HT1080 (cell line): ENCODE results near the gene SLC6A7. TPM values are rescaled to one million over a fixed set of nuclear protein-coding genes. Genes with fewer than 3 reads are reported as not detected.

Experiments
- DNase-seq: peaks from one replicate; pipeline ENCODE4 v3.0.0-alpha.2; 2015; ENCODE audit warnings: low read depth
- total RNA-seq: library from RNA; depleted of rRNA; stranded (reverse); fragments of >200 nt; shearing (Covaris generic); gene quantifications from 2 replicates; pipeline ENCODE4 v1.2.3, GENCODE V29; 2014

Gene SLC6A7
- total RNA-seq, 1 experiment from 2014 or later = not detected

DNA sequence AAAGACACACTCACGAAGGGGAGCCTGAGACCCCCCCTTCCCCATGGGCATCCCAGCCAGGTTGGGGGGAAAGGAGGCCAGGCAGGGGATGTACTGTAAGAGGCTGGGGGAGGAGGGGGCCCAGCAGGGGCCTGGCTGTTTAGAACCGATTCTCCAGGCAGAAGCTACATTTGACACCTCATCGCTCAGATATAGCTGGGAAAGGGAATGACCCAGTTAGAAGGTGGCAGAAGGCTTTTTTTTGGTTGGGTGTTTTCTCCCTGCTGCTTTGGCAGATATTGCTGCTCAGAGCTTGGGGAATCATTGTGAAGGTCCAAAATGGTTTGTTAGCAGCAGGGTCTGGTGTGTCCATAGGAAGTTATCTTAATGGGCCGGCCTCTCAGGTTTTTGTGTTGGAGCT, 17.3 kb upstream of the SLC6A7 start:
- DNase-seq = no peak

DNA sequence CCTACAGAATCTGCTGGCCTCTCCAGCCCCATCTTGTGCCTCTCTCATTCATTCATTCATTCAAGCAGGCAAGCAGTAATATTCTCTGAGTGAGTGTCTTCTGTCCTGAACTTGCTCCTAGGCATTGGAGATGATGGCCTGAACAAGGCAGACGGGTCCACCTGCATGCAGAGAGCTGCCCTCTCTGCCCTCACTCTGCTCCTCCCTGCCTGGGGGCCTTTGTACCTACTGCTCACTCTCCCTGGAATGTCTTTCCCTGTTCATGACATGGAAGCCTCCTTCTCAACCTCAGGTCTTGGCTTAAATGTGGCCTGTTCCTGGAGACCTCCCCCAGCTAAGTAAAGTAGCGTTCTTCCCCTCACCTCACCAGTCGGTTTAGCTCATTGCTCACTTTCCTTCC, 16.7 kb upstream of the SLC6A7 start:
- DNase-seq = no peak

DNA sequence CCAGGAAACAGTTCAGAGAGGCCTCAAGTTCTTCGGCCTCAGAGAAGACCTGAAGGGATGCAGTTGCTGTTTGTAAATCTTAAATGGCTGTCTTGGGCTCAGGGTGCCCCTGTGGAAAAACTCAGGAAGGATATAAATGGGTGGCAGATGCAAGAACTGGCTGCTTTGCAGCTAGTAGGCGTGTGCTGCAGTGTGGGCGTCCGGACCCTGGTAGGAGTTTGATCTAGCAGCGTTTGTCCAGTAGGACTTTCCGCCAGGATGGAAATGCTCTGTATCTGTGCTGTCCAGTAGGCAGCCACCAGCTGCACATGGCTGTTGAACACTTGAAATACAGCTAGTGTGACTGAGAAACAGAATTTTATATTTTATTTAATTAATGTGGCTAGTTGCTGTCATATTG, 15.6 kb upstream of the SLC6A7 start:
- DNase-seq = no peak

DNA sequence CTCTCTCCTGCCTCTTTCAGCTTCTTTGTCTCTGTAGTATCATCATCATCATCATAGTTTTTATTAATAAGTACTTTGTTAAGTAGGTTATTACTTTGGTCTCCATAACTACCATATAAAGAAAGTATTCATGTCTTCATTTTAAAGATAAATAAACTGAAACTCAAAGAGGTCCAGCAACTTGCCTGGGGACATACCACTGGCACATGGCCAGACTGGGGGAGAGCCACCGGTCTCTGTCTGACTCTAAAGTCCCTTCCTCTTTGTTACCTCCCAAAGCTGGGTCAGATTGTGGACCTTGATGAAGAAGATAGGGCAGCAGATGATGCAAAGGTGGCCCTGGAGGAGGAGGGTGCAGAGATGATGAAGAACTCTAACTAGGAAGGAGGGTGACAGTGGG, 14.8 kb upstream of the SLC6A7 start:
- no peak for DNase-seq

DNA sequence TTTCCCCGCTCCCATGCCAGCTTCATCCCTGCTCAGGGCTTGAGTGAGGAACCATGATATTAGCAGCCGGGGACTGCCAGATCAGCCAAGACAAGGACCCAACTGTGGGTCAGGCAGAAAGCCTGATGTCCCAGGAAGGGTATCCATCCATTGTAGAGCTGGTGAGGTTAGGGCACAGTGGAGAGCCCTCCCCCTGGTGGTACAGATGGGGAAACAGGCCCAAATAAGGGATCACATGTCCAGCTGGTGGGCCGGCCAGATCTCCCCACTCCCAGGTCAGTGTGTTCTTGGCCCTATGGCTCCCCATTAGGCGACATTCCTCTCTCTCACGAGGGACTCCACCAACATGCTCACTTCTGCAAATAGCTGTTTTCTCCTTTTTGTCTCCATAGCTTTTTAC, 14.3 kb upstream of the SLC6A7 start:
- peak; percentile 48 for DNase-seq

DNA sequence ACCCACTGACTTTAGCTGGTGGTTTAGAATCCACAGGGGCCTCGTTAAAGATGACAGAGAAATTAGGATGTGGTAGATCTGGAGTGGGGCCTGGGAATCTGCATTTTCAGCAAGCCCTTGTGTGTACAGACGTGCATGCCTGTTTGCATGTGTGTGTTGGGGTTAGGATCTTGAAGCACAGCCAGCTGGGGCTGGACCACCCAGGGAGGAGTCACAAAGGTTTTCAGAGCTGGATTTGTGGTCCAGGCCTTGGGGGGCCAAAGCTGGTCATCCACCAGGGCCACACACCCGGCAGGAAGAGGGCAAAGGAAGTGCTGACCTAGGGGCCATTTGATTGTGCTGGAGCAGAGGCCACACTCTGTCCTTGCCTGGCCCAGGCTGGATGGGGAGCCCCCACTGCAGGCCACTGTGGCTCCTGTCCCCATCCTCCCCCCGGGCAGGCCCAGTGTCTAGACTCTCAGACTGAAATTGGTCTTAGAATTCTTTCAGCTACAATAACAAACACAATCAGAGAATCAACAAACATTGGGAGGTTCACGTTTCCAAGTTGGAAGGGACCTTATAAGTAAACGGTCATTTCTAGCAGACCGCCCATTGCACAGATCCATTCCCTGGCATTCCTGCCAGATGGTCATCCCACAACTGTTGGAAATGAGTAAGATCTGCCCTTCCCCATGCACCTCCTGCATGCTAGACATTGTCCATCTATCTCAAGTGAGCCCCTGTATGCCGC, 13.0 kb upstream of the SLC6A7 start:
- DNase-seq = no peak

DNA sequence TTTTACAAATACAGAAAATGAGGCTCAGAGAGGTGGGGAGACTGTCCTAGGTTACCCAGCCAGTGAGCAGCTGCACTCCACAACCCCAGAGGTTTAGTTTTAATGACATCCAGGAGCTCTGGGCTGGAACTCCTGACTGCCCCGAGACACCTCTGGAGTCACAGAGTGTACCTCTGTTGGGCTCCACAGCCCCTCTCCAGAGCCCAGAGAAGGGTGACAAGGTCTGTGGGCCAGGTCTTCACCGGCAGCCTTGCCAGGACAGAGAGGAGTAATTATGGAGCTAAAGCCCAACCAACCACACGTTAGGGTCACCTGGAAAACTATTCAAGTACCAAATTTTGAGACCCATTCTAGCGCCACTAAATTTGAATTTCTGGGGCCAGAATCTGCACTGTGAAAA, 12.1 kb upstream of the SLC6A7 start:
- DNase-seq = no peak

DNA sequence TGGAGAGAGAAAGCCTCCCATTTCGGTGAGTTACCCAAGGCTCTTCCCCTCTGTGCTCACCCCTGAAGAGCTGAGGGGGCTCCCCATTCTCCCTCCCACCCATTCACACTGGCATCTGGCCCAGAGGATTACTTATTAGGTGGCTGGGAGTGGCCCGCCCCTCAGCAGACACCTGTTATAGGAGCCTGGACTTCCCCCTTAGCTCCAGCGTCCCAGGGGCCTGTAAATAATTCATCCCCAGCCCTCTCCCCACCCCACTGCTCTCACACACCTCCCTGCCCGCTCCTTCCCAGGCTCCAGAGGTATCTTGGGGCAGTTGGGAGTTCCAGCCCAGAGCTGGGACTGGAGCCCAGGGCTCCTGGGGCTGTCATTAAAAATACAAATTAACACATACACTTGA, 11.6 kb upstream of the SLC6A7 start:
- DNase-seq = no peak

DNA sequence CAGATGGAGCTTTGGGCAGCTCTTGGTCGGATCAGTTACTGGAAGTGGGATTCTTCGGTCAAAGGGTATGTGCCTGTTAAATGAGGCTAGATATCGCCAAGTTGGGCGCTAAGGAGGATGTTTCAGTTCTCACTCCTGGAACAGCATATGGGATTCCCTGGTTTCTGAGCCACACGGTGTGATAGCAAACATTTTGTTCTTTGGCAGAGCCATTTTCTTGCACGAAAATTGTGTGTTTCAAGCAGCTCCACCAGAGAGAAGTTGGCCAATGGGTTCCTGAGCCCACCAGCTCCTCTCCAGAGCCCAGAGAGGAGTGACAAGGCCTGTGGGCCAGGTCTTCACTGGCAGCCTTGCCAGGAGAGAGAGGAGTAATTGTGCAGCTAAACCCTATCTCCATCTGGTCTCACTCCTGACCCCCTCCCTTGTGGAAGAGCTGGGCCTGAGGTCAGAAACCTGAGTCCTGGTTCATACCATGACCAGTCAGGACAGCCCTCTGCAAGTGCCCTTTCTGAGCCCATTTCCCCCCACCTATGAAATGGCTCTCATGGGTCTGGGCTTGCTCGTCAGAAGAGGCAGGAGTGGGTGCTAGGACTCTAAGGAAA, 10.7 kb upstream of the SLC6A7 start:
- DNase-seq = no peak

DNA sequence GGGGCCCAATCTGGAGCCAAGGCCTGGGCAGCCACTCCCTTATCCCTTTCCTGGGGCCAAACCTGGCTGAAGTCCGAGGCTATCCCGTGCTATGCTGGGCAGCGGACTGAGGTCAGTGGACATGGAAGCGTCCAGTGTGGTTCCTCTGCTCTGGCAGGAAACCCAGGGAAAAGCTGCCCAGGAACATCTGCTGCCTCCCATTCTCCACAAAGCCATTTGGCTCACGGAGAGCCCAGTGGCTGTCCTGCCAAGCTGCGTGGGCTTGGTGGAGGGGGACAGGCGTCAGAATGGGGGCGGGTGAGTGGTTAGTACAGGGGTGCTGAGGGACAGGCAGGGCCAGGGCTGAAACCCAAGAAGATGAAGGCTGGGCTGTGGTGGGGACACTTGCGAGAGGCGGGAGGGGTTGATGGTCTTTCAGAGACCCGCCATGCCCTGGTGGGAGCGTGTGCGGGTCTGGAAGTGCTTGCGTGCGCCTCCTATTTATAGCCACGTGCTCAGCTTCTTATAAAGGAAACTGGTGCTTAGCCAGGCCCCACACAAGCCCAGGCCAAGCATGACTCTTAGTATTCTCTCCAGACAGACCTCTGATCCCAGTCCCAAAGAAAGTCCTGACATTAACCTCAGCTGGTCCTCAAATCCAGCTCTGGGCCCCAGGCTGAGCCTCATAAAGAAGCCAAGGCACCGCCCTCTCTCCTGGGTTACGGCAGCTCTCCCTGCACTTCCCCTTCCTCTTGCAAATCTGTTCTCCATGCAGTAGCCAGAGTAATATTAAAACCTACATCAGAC, 9.4 kb upstream of the SLC6A7 start:
- DNase-seq = no peak

DNA sequence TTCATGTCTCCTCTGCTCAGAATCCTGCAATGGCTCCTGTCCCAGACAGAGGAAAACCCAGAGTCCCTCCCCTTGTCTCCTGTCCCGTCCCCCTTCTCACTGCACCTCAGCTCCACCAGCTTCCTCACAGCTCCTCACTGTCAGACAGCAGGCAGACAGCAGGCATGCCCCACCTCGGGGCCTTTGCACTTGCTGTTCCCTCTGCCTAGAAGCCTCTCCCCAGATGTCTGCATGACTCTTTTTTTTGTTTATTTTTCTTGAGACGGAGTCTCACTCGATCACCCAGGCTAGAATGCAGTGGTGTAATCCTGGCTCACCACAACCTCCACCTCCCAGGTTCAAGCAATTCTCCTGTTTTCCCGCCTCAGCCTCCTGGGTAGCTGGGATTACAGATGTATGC, 8.8 kb upstream of the SLC6A7 start:
- peak; percentile 50 for DNase-seq

DNA sequence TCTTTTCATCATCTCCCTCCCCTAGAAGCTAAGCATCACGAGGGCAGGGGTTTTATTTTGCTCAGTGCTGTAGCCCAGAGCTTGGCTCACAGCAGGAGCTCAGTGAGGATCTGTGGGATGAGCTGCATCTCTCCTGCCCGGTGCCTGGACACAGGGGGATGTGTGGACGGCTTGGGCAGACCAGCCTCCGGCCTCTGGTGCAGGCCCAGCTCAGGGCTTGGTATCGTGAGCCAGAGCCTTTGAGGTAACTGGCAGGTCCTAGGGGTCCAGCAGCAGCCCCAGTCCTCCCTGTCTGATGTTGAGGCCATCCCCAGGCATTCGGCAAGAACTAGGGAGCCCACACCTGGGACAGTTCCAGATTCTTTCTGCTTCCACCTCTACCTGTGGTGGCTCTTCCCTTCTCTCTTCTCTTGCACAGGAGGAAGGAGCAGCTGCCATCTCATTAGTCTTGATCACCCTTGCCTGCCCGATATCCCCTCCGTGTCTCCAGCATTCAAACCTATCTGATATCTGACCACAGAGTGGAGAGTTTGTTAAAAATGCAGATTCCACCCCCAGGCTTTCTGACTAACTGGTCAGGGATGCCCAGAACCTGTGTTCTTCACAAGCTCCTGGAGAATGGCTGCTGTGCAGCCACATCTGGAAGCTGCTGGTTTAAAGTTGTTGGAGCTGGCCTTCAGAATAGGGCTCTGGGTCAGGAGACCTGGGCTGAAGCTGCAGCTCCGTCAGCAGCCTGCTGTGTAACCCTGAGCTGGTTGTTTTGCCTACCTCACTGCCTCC, 7.9 kb upstream of the SLC6A7 start:
- no peak for DNase-seq

DNA sequence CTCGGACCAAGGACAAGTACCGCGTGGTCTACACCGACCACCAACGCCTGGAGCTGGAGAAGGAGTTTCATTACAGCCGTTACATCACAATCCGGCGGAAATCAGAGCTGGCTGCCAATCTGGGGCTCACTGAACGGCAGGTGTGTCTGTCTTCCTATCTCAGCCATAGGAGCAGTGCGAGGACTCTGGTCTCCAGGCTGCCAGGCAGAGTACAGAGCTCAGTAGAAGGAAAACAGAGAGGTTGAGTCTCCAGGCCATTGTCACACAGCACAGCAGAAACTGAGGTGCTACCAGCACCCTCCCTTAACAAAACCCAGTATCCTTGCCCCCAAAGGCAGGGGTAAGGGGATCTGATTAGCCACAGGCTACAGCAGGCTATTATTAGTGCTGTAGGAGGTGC, 7.1 kb upstream of the SLC6A7 start:
- DNase-seq = no peak

DNA sequence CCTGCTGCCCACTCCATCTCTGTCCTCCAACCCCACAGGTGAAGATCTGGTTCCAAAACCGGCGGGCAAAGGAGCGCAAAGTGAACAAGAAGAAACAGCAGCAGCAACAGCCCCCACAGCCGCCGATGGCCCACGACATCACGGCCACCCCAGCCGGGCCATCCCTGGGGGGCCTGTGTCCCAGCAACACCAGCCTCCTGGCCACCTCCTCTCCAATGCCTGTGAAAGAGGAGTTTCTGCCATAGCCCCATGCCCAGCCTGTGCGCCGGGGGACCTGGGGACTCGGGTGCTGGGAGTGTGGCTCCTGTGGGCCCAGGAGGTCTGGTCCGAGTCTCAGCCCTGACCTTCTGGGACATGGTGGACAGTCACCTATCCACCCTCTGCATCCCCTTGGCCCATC, 6.4 kb upstream of the SLC6A7 start:
- no peak for DNase-seq

DNA sequence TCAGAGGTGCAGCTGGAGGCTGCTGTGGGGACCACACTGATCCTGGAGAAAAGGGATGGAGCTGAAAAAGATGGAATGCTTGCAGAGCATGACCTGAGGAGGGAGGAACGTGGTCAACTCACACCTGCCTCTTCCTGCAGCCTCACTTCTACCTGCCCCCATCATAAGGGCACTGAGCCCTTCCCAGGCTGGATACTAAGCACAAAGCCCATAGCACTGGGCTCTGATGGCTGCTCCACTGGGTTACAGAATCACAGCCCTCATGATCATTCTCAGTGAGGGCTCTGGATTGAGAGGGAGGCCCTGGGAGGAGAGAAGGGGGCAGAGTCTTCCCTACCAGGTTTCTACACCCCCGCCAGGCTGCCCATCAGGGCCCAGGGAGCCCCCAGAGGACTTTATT, 5.9 kb upstream of the SLC6A7 start:
- no peak for DNase-seq

DNA sequence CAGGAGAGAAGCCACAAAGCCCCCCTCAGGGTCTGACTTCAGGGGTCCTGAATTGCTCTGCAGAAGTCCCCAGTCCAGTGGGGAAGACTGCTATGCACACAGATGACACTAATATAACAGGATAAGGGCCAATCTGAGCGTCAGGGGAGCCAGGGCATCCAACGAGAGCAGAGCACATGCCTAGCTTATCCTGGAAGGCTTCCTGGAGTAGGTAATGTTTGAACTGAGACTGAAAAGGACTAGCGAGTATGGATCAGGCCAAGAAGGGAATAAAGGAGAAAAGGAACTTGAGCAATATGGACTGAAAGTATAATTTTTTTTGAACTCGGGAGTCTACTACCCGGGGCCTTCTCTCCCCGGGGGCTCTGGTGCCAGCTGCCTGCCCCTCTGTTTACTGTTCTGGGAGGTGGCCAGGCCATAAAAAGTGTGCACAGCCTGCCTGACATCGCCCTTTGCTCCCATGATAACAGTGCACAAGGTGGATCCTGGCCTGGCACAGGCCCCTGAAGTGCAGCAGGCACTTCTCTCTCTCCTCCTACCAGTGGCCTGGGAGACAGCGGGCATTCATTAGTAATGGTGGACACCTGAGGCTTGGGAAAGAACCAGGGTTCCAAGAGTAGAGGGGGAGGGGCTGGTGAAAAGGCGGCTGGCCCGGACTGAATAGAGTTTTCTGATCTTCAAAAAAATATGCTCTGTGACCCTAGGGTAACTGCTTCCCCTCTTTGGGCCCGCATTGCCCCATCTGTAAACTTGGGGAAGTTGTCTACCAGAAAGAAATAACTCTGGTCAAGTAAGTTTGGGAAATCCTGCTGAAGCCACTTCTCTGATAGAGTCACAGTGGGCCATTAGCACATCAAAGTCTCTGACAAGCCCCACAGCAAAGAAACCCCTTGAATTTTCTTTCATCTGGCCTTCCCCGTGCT, 4.6 kb upstream of the SLC6A7 start:
- DNase-seq = no peak

DNA sequence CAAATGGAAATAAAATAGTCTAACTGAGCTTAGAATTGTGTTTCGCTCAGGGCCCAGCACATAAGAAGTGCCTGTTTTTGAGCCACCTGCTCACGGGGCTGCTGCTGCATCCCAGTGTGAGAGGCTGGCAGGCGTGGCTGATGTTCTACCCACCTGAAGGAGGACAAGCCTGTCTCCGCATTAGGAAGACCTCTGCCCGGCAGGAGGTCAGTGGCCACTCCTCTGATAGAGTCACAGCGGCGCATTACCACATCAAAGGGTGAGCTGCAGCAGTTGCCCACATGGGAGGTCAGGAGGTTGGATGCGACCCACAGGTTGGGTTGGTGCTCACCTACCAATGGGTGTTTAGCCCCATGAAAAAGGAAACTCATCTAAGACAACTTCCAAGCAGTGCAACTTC, 3.7 kb upstream of the SLC6A7 start:
- no peak for DNase-seq

DNA sequence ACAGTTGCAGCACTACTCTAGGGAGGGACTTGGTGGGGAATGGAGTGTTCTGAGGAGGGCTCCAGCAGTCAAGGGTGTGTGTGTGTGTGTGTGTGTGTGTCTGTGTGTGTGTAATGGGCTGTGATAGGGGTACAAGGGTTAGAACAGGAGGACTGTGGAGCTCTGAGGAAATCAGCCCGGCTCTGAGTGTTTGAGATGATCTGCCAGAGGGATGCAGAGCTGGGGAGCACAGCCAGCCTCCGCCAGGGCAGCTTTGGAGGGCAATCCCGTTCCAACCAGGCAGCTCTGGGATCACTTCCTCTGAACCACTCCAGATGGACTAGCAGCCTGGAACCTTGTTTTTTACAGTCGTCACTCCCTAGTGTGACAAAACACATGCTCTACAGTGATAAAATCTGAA, 3.0 kb upstream of the SLC6A7 start:
- DNase-seq = no peak

DNA sequence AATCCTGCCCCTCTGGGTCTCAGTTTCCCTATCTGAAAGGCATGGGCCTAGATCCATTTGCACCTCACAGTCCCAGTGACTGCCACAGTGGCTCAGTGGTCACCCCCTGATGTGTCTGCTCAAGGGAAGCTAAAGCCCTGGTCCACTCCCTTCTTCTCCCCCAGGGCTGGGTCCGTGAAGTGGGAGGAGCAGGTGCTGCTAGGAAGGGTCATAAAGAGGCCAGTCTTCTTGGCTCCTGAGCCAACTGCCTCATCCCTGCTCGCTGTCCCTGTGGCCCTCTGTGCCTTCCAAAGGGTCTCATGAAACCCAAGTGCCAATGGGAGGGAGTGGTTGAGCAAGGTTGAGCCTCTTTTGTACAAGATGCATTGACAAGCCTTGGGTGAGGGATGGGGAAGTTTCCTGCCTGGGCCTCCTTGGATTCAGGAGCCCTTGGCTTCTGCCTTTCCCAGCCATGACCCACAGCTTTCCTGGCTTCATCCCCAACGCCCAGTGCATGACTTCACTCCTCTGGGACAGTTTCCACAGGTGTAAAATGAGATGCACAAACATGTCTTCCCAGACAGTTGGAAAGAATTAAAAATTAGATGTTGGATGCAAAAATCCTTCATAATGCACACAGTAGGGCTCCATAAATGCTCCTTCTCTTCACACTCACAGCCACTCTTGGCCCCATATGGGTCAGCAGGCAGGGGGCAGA, 1.6 kb upstream of the SLC6A7 start:
- no peak for DNase-seq

DNA sequence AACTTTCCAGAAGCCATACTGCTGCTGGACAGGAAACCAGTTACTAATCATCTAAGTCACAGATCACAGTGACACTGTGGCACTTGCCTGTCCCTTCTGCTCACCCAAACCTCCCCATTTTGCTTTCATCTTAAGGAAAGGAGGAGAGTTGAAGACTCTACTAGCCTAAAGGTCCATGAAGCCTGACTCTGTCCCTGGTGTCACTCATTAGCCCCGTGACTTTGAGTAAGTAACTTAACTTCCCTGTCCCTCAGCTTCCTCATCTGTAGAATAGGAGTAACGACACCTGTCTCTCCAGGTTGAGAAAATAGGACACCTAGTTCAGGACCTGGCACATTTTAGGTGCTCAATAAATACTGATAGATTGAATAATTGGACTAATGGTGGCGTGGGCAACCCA, 536 bp upstream of the SLC6A7 start:
- no peak for DNase-seq
